Left renal cortex interstitium (tissue), 4 donors: ENCODE measurements around the gene TBC1D13. TPM values are rescaled to one million over a fixed set of nuclear protein-coding genes. Genes with fewer than 3 reads are reported as not detected.
A peak's percentile ranks its signal among the peaks of the same experiment; 100 is the strongest.
"Not testable (repeated sequence)": the region's sequence is repeated elsewhere in the genome, so short reads cannot be mapped to it uniquely, and the experiment has no call there.

Experiments used
- DNase-seq, 4 donors: peaks; one replicate each; pipeline ENCODE4 v3.0.0-alpha.2; 2013; ENCODE audit warnings: low read depth in 4 of 4, low spot score in 2 of 4, missing footprints in 1 of 4
- polyA plus RNA-seq, 4 donors: library from polyadenylated mRNA; unstranded; fragments of 120-200 nt; gene quantifications; one replicate each; pipeline ENCODE4 v1.2.1, GENCODE V29; 2013; ENCODE audit not compliant: insufficient read length in 4 of 4

TBC1D13 gene
- polyA plus RNA-seq, 4 donors = 35.4 to 41.7 (median 37.4) TPM

GRCh38 chr9:128782669-128783068 is 4.4 kb upstream of the TBC1D13 start:
- DNase-seq = no peak

- no peak for DNase-seq
Measured at GRCh38 chr9:128785427-128785826, 1.6 kb upstream of the TBC1D13 start.

GRCh38 chr9:128787659-128788058 is 606 bp downstream of the TBC1D13 start:
- DNase-seq = peak in 3 of 4 donors; percentile 3 to 17 (median 16)

- DNase-seq = no peak
Measured at GRCh38 chr9:128788445-128788844, 1.4 kb downstream of the TBC1D13 start.

GRCh38 chr9:128790536-128790935 is 3.5 kb downstream of the TBC1D13 start:
- no peak for DNase-seq

GRCh38 chr9:128792134-128792533 is 5.1 kb downstream of the TBC1D13 start:
- DNase-seq = no peak

- DNase-seq = no peak
Measured at GRCh38 chr9:128792978-128793686, 6.1 kb downstream of the TBC1D13 start.

- DNase-seq = not testable (repeated sequence)
Measured at GRCh38 chr9:128794961-128795360, 7.9 kb downstream of the TBC1D13 start.

GRCh38 chr9:128798896-128799295 is 11.8 kb downstream of the TBC1D13 start:
- no peak for DNase-seq

GRCh38 chr9:128800061-128800460 is 13.0 kb downstream of the TBC1D13 start:
- no peak for DNase-seq

- no peak for DNase-seq
Measured at GRCh38 chr9:128802482-128802881, 15.4 kb downstream of the TBC1D13 start.

GRCh38 chr9:128805661-128806060 is 18.6 kb downstream of the TBC1D13 start:
- no peak for DNase-seq

- no peak for DNase-seq
Measured at GRCh38 chr9:128807827-128808226, 20.8 kb downstream of the TBC1D13 start.

GRCh38 chr9:128808543-128808942 is 21.5 kb downstream of the TBC1D13 start:
- no peak for DNase-seq

GRCh38 chr9:128809036-128809599 is 22.1 kb downstream of the TBC1D13 start:
- no peak for DNase-seq

GRCh38 chr9:128809831-128810230 is 22.8 kb downstream of the TBC1D13 start:
- no peak for DNase-seq

- DNase-seq = no peak
Measured at GRCh38 chr9:128810873-128811272, 23.8 kb downstream of the TBC1D13 start.

- peak; percentile 82 to 97 (median 89) for DNase-seq
Measured at GRCh38 chr9:128818099-128818838, 31.2 kb downstream of the TBC1D13 start, which contains the start of gene ENDOG. Gene ENDOG, plus strand, starts transcription at chr9:128818500. Its CDS starts 185 bp downstream, at chr9:128818685.

- peak in 1 of 4 donors; percentile 4 for DNase-seq
Measured at GRCh38 chr9:128818839-128819715, 32.0 kb downstream of the TBC1D13 start.
